Gastroesophageal sphincter (tissue), 4 donors: ENCODE measurements around the gene GGT6. TPM values are rescaled to one million over a fixed set of nuclear protein-coding genes. Genes with fewer than 3 reads are reported as not detected.

ENCODE experiments used
- ATAC-seq: fragments of 150-250 bp; one replicate; pipeline ENCODE4 v1.9.1; 2016; ENCODE audit warnings: mild to moderate bottlenecking, moderate library complexity
- H3K27ac ChIP-seq, 4 donors: fragments of 200-600 bp; sonication (generic) in 3 of 4; 1 replicate in 3 of 4; 2 replicates in 1 of 4; pipeline ENCODE4 v1.5.1; 2016 to 2019
- H3K27me3 ChIP-seq: fragments of 200-600 bp; sonication (generic); one replicate; pipeline ENCODE4 v1.5.1; 2019
- H3K36me3 ChIP-seq, 2 donors: fragments of 200-600 bp; sonication (generic); one replicate each; pipeline ENCODE4 v1.5.1; 2019; ENCODE audit warnings: control low read depth in 1 of 2
- H3K4me1 ChIP-seq, 3 donors: fragments of 200-600 bp; sonication (generic); 1 replicate in 2 of 3; 2 replicates in 1 of 3; pipeline ENCODE4 v1.5.1; 2016 to 2019; ENCODE audit warnings: control low read depth in 2 of 3
- H3K4me3 ChIP-seq, 2 donors: fragments of 200-600 bp; sonication (generic); one replicate each; pipeline ENCODE4 v1.5.1; 2019; ENCODE audit warnings: mild to moderate bottlenecking in 1 of 2, moderate library complexity in 1 of 2
- H3K9me3 ChIP-seq, 3 donors: fragments of 200-600 bp; sonication (generic); one replicate each; pipeline ENCODE4 v1.5.1; 2017 to 2019; ENCODE audit warnings: control low read depth in 2 of 3
- CTCF ChIP-seq, 4 experiments: fragments of 200-600 bp in 2 of 4; fragments of 450-650 bp in 2 of 4; sonication (generic) in 1 of 4; IDR thresholded peaks; one replicate each; pipeline ENCODE4 v1.5.1; 2017 to 2019; ENCODE audit warnings: antibody characterized with exemption in 4 of 4, mild to moderate bottlenecking in 2 of 4, moderate library complexity in 2 of 4
- EP300 ChIP-seq: sonication (generic); formaldehyde crosslinking; IDR thresholded peaks from one replicate; pipeline ENCODE4 v1.6.1; 2017; ENCODE audit warnings: antibody characterized with exemption, mild to moderate bottlenecking
- POLR2A ChIP-seq, 2 donors: fragments of 450-650 bp; IDR thresholded peaks; one replicate each; pipeline ENCODE4 v1.6.1; 2017; ENCODE audit warnings: antibody characterized with exemption in 2 of 2, mild to moderate bottlenecking in 2 of 2, moderate library complexity in 1 of 2
- POLR2AphosphoS5 ChIP-seq: sonication (generic); formaldehyde crosslinking; IDR thresholded peaks from one replicate; pipeline ENCODE4 v1.6.1; 2017; ENCODE audit warnings: antibody characterized with exemption
- WGBS, 2 donors: methylation state at CpG; one replicate each; pipeline ENCODE4 v1.1.5; 2018; ENCODE audit warnings: low coverage in 1 of 2; 5-methylcytosine and 5-hydroxymethylcytosine counted together
- total RNA-seq, 4 donors: library from RNA; depleted of rRNA; stranded (reverse); fragments of >200 nt; gene quantifications; one replicate each; pipeline ENCODE4 v1.1.0, GENCODE V29; 2016

GGT6 gene
- total RNA-seq, 4 donors from 2014 or later = 0.27 to 5.9 (median 0.47) TPM; not detected in 1

GRCh38 chr17:4547118-4547906, 13.1 kb downstream of the GGT6 start:
- ATAC-seq = no peak

GRCh38 chr17:4545217-4545951, 15.0 kb downstream of the GGT6 start:
- no peak overlapping the region for H3K4me3 ChIP-seq
- H3K4me1 ChIP-seq = peaks cover 0 to 20% (median 0%) of the 10 kb centered on the region in 3 donors
- no peaks in the 10 kb centered on the region for H3K27me3 ChIP-seq
- no peak for ATAC-seq
- WGBS, 2 donors = 90 to 100% methylated on average over 2 of the region's 32 CpGs
- no peaks in the 10 kb centered on the region for H3K9me3 ChIP-seq
- H3K27ac ChIP-seq = no peak overlapping the region
- TF ChIP-seq POLR2AphosphoS5 (no peak), CTCF (IDR thresholded peaks at IDR 0.05) (no peak), POLR2A (IDR thresholded peaks at IDR 0.05) (no peak), EP300 (no peak)
- H3K36me3 ChIP-seq = peaks cover 0 to 100% of the 10 kb centered on the region in 2 donors

More at GRCh38 chr17:4547118-4547906, 13.1 kb downstream of the GGT6 start:
- TF ChIP-seq EP300 = no peak
- TF ChIP-seq POLR2A (IDR thresholded peaks at IDR 0.05) = no peak
- TF ChIP-seq CTCF (IDR thresholded peaks at IDR 0.05) = no peak
- no peak for TF ChIP-seq POLR2AphosphoS5
- WGBS, 2 donors = 91 to 100% methylated on average over 1 to 5 of the region's 17 CpGs
- Histone ChIP-seq H3K36me3 (peaks cover 0 to 100% of the 10 kb centered on the region in 2 donors), H3K4me1 (peaks cover 0 to 2% (median 0%) of the 10 kb centered on the region in 3 donors), H3K27ac (no peak overlapping the region), H3K4me3 (no peak overlapping the region), H3K9me3 (no peaks in the 10 kb centered on the region), H3K27me3 (no peaks in the 10 kb centered on the region)

- no peak for ATAC-seq
- Histone ChIP-seq H3K36me3 (peaks cover 0 to 100% of the 10 kb centered on the region in 2 donors), H3K4me3 (no peak overlapping the region), H3K9me3 (no peaks in the 10 kb centered on the region), H3K4me1 (peaks cover 0 to 25% (median 0%) of the 10 kb centered on the region in 3 donors), H3K27me3 (no peaks in the 10 kb centered on the region), H3K27ac (no peak overlapping the region)
- WGBS, 2 donors = 76 to 90% methylated on average over 7 to 14 of the region's 18 CpGs
- TF ChIP-seq POLR2AphosphoS5 (no peak), CTCF (IDR thresholded peaks at IDR 0.05) (no peak), EP300 (no peak), POLR2A (IDR thresholded peaks at IDR 0.05) (no peak)
Measured at GRCh38 chr17:4544951-4545216, 15.5 kb downstream of the GGT6 start.

GRCh38 chr17:4544135-4544950, 16.0 kb downstream of the GGT6 start:
- Histone ChIP-seq H3K27me3 (no peaks in the 10 kb centered on the region), H3K4me3 (no peak overlapping the region), H3K36me3 (peaks cover 0 to 100% of the 10 kb centered on the region in 2 donors), H3K27ac (no peak overlapping the region), H3K9me3 (no peaks in the 10 kb centered on the region), H3K4me1 (peaks cover 0 to 27% (median 0%) of the 10 kb centered on the region in 3 donors)
- ATAC-seq = no peak
- 80 to 83% methylated on average over 1 of the region's 37 CpGs for WGBS, 2 donors
- TF ChIP-seq POLR2A (IDR thresholded peaks at IDR 0.05) (no peak), POLR2AphosphoS5 (no peak), CTCF (IDR thresholded peaks at IDR 0.05) (no peak), EP300 (no peak)
